HEK293 (cell line): ENCODE results near the gene KIF4A.

Experiments
- CTCF ChIA-PET: fragments of 350-600 bp; formaldehyde crosslinking; extraction: SDS; loops from one replicate; lab custom pipeline; 2021; ENCODE audit warnings: antibody characterized with exemption; lab: Yijun Ruan, JAX
- POLR2A ChIA-PET: fragments of 300-600 bp; formaldehyde crosslinking; extraction: SDS; loops from one replicate; lab custom pipeline; 2020; ENCODE audit warnings: antibody characterized with exemption, inconsistent platforms; lab: Yijun Ruan, JAX
- H3K27ac ChIP-seq: fragments of 200-500 bp; sonication (Bioruptor generic); 2 replicates; pipeline ENCODE4 v1.5.1; 2014; ENCODE audit warnings: low read depth, low read length, control low read depth, inconsistent platforms; ENCODE audit errors: extremely low read depth
- H3K36me3 ChIP-seq, 2 experiments: fragments of 200-500 bp in 1 of 2; sonication (Bioruptor generic) in 1 of 2; 1 replicate in 1 of 2; 2 replicates in 1 of 2; pipeline ENCODE4 v1.5.1; 2014 to 2017; ENCODE audit warnings: inconsistent platforms in 2 of 2, low read length in 2 of 2; ENCODE audit not compliant: control insufficient read depth in 2 of 2, insufficient read depth in 1 of 2
- H3K4me1 ChIP-seq: fragments of 200-500 bp; sonication (Bioruptor generic); 2 replicates; pipeline ENCODE4 v1.5.1; 2014; ENCODE audit warnings: mild to moderate bottlenecking, low read length, inconsistent platforms; ENCODE audit not compliant: control insufficient read depth, insufficient read depth
- H3K4me3 ChIP-seq: 2 replicates; pipeline ENCODE4 v1.5.1; 2011; ENCODE audit warnings: low read depth, mild to moderate bottlenecking, control low read depth, low read length, moderate library complexity
- H3K9me3 ChIP-seq: fragments of 200-500 bp; sonication (Bioruptor generic); 2 replicates; pipeline ENCODE4 v1.5.1; 2014; ENCODE audit warnings: low read depth, low read length, inconsistent platforms; ENCODE audit not compliant: control insufficient read depth, insufficient read depth
- GLI4 ChIP-seq: fragments of 450-650 bp; formaldehyde crosslinking; IDR thresholded peaks from 2 replicates; pipeline ENCODE4 v1.5.1; 2016; ENCODE audit warnings: missing biosample characterization, missing genetic modification characterization
- KLF7 ChIP-seq: fragments of 450-650 bp; formaldehyde crosslinking; IDR thresholded peaks from 2 replicates; pipeline ENCODE4 v1.5.1; 2016; ENCODE audit warnings: missing biosample characterization, missing genetic modification characterization, borderline replicate concordance
- OVOL3 ChIP-seq: fragments of 450-650 bp; formaldehyde crosslinking; IDR thresholded peaks from 2 replicates; pipeline ENCODE4 v1.5.1; 2016; ENCODE audit warnings: missing biosample characterization, missing genetic modification characterization
- PRDM6 ChIP-seq: fragments of 450-650 bp; formaldehyde crosslinking; IDR thresholded peaks from 2 replicates; pipeline ENCODE4 v1.5.1; 2017; ENCODE audit warnings: missing biosample characterization, missing genetic modification characterization
- REPIN1 ChIP-seq: fragments of 450-650 bp; formaldehyde crosslinking; IDR thresholded peaks from 2 replicates; pipeline ENCODE4 v1.5.1; 2017; ENCODE audit warnings: missing biosample characterization, missing genetic modification characterization, low read depth
- SCRT1 ChIP-seq: fragments of 450-650 bp; formaldehyde crosslinking; IDR thresholded peaks from 2 replicates; pipeline ENCODE4 v1.5.1; 2016; ENCODE audit warnings: missing biosample characterization, missing genetic modification characterization, borderline replicate concordance
- SP7 ChIP-seq: fragments of 450-650 bp; formaldehyde crosslinking; IDR thresholded peaks from 2 replicates; pipeline ENCODE4 v1.5.1; 2016; ENCODE audit warnings: missing biosample characterization, missing genetic modification characterization
- YY1 ChIP-seq: fragments of 450-650 bp; formaldehyde crosslinking; IDR thresholded peaks from 2 replicates; pipeline ENCODE4 v1.5.1; 2018; ENCODE audit warnings: missing biosample characterization, missing genetic modification characterization
- ZBTB11 ChIP-seq: fragments of 450-650 bp; formaldehyde crosslinking; conservative IDR thresholded peaks from 2 replicates; pipeline ENCODE4 v1.5.1; 2016; ENCODE audit warnings: low read depth, missing biosample characterization, missing genetic modification characterization
- ZBTB6 ChIP-seq: fragments of 450-650 bp; formaldehyde crosslinking; IDR thresholded peaks from 2 replicates; pipeline ENCODE4 v1.5.1; 2017; ENCODE audit warnings: missing biosample characterization, missing genetic modification characterization
- ZNF202 ChIP-seq: fragments of 450-650 bp; formaldehyde crosslinking; IDR thresholded peaks from 2 replicates; pipeline ENCODE4 v1.5.1; 2016; ENCODE audit warnings: missing biosample characterization, missing genetic modification characterization, borderline replicate concordance
- ZNF366 ChIP-seq: fragments of 450-650 bp; formaldehyde crosslinking; conservative IDR thresholded peaks from 2 replicates; pipeline ENCODE4 v1.5.1; 2016; ENCODE audit warnings: missing biosample characterization, missing genetic modification characterization
- ZNF391 ChIP-seq: fragments of 450-650 bp; formaldehyde crosslinking; IDR thresholded peaks from 2 replicates; pipeline ENCODE4 v1.5.1; 2016; ENCODE audit warnings: low read depth, missing biosample characterization, missing genetic modification characterization, borderline replicate concordance
- ZNF416 ChIP-seq: fragments of 450-650 bp; formaldehyde crosslinking; IDR thresholded peaks from 2 replicates; pipeline ENCODE4 v1.5.1; 2016; ENCODE audit warnings: missing biosample characterization, missing genetic modification characterization
- ZNF426 ChIP-seq: fragments of 450-650 bp; formaldehyde crosslinking; IDR thresholded peaks from 2 replicates; pipeline ENCODE4 v1.5.1; 2017; ENCODE audit warnings: missing biosample characterization, missing genetic modification characterization, mild to moderate bottlenecking, inconsistent platforms, moderate library complexity
- ZNF600 ChIP-seq: fragments of 450-650 bp; formaldehyde crosslinking; IDR thresholded peaks from 2 replicates; pipeline ENCODE4 v1.5.1; 2016; ENCODE audit warnings: missing biosample characterization, missing genetic modification characterization
- ZNF626 ChIP-seq: fragments of 450-650 bp; sonication (Bioruptor Pico); formaldehyde crosslinking; IDR thresholded peaks from 2 replicates; pipeline ENCODE4 v1.5.1; 2018; ENCODE audit warnings: missing biosample characterization, missing genetic modification characterization, inconsistent platforms
- ZNF645 ChIP-seq: fragments of 450-650 bp; formaldehyde crosslinking; IDR thresholded peaks from 2 replicates; pipeline ENCODE4; 2016; ENCODE audit warnings: missing biosample characterization, missing genetic modification characterization
- ZNF654 ChIP-seq: fragments of 450-650 bp; formaldehyde crosslinking; IDR thresholded peaks from 2 replicates; pipeline ENCODE4 v1.5.1; 2016; ENCODE audit warnings: low read depth, missing biosample characterization, missing genetic modification characterization
- ZNF692 ChIP-seq: fragments of 450-650 bp; formaldehyde crosslinking; IDR thresholded peaks from 2 replicates; pipeline ENCODE4 v1.5.1; 2016; ENCODE audit warnings: missing biosample characterization, missing genetic modification characterization
- ZNF76 ChIP-seq: fragments of 450-650 bp; formaldehyde crosslinking; IDR thresholded peaks from 2 replicates; pipeline ENCODE4; 2016; ENCODE audit warnings: low read depth, missing biosample characterization, missing genetic modification characterization, borderline replicate concordance
- ZNF785 ChIP-seq: fragments of 450-650 bp; formaldehyde crosslinking; IDR thresholded peaks from 2 replicates; pipeline ENCODE4 v1.5.1; 2016; ENCODE audit warnings: missing biosample characterization, missing genetic modification characterization

KIF4A gene

GRCh38 chrX:70429759-70430158 is 139.9 kb downstream of the KIF4A start:
- no peak for TF ChIP-seq ZNF416 (tag by site-specific recombination)
- no peak for TF ChIP-seq SCRT1
- no peak for TF ChIP-seq ZNF76
- no peak for TF ChIP-seq ZNF626 (tag by site-specific recombination)
- no peak for TF ChIP-seq ZNF202 (tag by site-specific recombination)
- TF ChIP-seq SP7 (tag by site-specific recombination) = no peak
- no peak for TF ChIP-seq GLI4
- TF ChIP-seq ZNF692 = no peak
- TF ChIP-seq YY1 (tag by site-specific recombination) = no peak
- no peak for TF ChIP-seq REPIN1 (tag by site-specific recombination)
- no peak for TF ChIP-seq ZNF785 (tag by site-specific recombination)
- no peak for TF ChIP-seq PRDM6 (tag by site-specific recombination)
- TF ChIP-seq ZNF645 (tag by site-specific recombination) = no peak
- no peak for TF ChIP-seq ZNF391 (tag by site-specific recombination)
- no peak for TF ChIP-seq OVOL3 (tag by site-specific recombination)
- TF ChIP-seq KLF7 = no peak
- no peak for TF ChIP-seq ZNF426 (tag by site-specific recombination)
- TF ChIP-seq ZNF600 = no peak
- TF ChIP-seq ZNF654 (tag by site-specific recombination) = no peak
- CTCF ChIA-PET = interaction anchor here (0.6 kb wide), 1 partner anchor 1169 kb away, joined by 3 read pairs; no protein-coding TSS in a partner anchor
- POLR2A ChIA-PET = no interaction called here
- H3K36me3 ChIP-seq = no peaks in the 10 kb centered on the region
- peaks cover 2% of the 10 kb centered on the region; the same call in 1 of the 2 replicates for H3K4me1 ChIP-seq
- no peaks in the 10 kb centered on the region for H3K9me3 ChIP-seq
- H3K4me3 ChIP-seq = no peak overlapping the region
- H3K27ac ChIP-seq = no peak overlapping the region

- peaks cover 2% of the 10 kb centered on the region; the same call in 1 of the 2 replicates for H3K4me1 ChIP-seq
- TF ChIP-seq ZBTB6 (tag by site-specific recombination) (peak; percentile 82), ZBTB11 (tag by site-specific recombination) (no peak), ZNF366 (no peak)
- peak overlapping the region; percentile 20; the same call in 1 of the 2 replicates for H3K4me3 ChIP-seq
- CTCF ChIA-PET = interaction anchor here (0.6 to 1.8 kb wide), 10 partner anchors 10 to 992 kb away, joined by 3 to 11 read pairs (median 3); partner anchors contain the start of gene GDPD2
- POLR2A ChIA-PET = interaction anchor here (0.6 to 1.0 kb wide), 4 partner anchors 10 to 1984 kb away, joined by 3 to 6 read pairs (median 4); partner anchors contain the start of genes GDPD2, KIF4A and PDZD11
- no peak overlapping the region for H3K27ac ChIP-seq
- H3K36me3 ChIP-seq = no peaks in the 10 kb centered on the region
- H3K9me3 ChIP-seq = no peaks in the 10 kb centered on the region
Measured at GRCh38 chrX:70432936-70433847, 143.3 kb downstream of the KIF4A start.
